ENCODE measurements around the gene CELF1. TPM values are rescaled to one million over a fixed set of nuclear protein-coding genes. Genes with fewer than 3 reads are reported as not detected.

Gene CELF1
- total RNA-seq, 1 donor from 2014 or later = 102 TPM

DNA sequence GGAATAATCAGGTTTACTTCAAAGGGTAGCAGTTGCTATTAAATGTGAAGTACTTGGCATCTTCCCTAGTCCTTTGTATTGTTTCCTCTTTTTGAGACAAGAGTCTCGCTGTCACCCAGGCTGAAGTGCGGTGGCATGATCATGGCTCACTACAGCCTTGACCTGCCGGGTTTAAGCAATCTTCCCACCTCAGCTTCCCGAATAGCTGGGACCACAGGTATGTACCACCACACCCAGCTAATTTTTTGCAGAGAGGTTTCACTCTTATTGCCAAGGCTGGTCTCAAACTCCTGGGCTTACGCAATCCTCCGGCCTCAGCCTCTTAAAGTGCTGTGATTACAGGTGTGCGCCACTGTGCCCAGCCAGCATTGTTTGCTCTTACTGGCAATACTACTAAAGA is 67.8 kb downstream of the CELF1 start:
- no peak for DNase-seq (ENCODE audit: low spot score)

DNA sequence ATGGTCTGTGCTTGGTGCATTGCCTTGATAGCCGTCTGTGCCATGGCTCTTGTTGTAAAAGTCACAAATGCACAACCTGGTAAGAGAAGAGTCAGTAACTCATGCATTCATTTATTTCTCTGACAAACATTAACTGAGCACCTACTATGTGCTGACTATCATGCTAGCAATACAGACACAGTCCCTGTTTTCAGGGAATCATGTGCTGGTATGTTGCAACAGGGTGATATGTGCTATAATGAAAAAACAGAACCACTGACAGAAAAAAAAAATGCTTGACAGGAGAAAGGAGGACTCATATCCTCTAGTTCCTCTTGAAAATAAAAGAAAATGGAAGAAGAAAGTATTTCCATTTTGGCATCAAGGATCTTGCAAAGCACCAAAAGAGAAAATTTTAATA is 69.5 kb downstream of the CELF1 start:
- DNase-seq (ENCODE audit: low spot score) = no peak

GRCh38 chr11:47480762-47481161 is 72.2 kb downstream of the CELF1 start:
- DNase-seq (ENCODE audit: low spot score) = no peak

GRCh38 chr11:47478651-47479329 is 74.1 kb downstream of the CELF1 start:
- no peak for DNase-seq (ENCODE audit: low spot score)

DNA sequence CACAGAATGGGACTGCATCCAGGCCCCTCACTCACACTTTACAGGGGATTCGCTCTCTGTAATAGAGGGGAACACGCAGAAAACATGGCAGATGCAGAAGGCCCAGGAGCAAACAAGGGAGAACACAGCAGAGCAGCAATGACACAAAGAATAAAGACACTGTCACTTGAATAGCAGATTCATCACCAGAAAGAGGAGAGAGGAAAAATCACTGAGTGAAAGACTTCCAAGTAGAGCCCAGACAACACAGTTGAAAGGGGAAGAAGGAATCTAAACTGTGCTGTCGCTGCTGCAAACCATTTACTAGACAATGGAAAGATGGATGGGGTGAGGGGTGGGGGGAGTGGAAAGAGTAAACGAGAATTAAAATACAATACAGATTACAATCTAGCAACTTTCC is 75.2 kb downstream of the CELF1 start:
- no peak for DNase-seq (ENCODE audit: low spot score)

GRCh38 chr11:47477323-47477722 is 75.6 kb downstream of the CELF1 start:
- DNase-seq (ENCODE audit: low spot score) = no peak

- DNase-seq (ENCODE audit: low spot score) = no peak
These were observed 82.3 kb downstream of the CELF1 start for GRCh38 chr11:47470671-47471070.

GRCh38 chr11:47469361-47470179 is 83.4 kb downstream of the CELF1 start:
- no peak for DNase-seq (ENCODE audit: low spot score)

DNA sequence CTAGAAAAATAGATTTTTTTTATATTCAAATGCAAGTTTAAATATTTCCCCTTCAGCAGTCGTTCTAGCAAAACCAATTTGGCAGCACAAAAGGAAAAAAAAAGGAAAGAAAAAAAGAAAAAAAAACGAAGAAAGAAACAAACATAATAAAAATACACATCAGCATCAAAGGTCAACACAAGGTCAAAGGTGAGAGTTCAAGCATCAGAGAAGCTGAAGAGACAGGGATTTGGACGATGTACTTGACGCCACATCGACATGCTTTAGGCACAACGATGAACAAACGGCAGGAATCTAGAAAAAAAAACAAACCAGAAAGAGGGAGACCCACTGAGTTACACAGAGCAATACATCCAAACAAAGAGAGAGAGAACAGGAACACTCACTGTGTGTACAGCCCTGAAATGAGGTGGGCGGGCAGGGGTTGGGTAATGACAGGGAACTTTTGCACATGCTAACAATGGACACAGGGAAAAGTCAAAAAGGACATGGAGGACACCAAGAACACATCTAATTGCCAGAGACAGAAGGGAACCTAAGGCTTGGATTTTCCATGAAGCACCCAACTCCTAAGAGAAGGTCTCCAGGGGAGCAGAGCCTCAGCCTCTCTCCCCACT is 84.2 kb downstream of the CELF1 start:
- DNase-seq (ENCODE audit: low spot score) = no peak

DNA sequence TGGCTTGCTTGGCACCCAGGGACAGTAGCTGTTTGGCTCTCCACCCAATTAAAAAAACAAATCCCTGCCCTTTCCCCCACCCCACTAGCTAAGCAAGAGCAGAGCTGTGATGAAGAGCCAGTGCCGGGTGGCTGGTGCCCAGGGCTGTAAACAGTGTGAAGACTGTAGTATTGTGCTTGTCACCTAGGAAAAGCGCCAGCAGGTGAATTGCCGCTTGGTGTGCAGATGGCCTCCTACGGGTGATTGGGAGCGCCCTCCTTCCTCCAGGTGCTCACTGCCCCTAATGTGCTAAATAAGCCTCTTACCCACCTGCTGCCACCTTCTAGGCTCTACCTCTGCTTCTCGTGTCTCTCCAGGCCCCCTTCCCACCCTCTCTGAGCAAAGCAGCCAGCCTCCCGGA is 85.6 kb downstream of the CELF1 start:
- DNase-seq (ENCODE audit: low spot score) = no peak

DNA sequence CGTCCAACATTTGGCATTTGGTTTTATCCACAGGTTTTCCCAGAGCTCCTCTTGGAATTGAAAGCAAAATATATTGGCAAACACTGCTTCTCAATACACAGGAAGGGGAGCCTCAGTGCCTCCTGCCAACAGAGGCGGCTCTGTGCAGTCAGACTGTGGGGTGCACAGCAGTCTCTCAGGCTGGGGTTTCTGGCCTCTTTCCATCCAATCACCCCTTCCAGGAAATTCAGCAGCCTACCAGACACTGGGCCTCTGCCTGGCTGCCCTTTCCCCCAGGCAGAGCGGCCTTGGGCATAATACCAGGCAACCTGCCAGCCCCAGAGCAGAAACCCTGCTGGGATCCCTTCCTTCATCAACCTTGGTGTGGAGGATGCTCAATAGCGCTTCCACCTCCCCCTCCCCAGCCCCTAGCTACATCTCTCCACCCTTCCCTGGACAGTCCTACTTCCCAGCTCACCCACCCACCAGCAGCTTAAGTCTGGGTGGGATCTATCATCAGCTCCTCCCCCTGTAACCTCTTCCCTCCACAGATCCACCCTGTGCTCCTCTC is 86.2 kb downstream of the CELF1 start:
- DNase-seq (ENCODE audit: low spot score) = peak; percentile 37

DNA sequence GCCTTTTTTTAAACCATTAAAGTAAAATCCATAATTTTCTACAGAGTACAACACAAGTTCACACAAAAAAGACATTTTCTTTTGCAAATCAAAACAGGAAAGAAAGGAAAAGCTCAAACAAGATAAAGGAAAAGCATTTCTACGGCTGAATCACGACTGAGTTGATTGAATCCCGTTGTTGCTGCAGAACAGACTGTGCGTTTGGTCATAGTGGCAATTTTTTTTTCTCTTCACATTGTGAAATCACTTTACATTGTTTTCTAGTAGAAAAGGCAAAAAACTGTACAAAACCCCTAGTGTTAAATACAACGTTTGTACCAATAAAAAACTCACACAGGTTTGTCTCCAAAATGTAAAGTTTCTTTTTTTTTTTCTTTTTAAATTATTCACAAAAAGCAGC is 86.7 kb downstream of the CELF1 start:
- no peak for DNase-seq (ENCODE audit: low spot score)

- no peak for DNase-seq (ENCODE audit: low spot score)
These were observed 88.4 kb downstream of the CELF1 start for GRCh38 chr11:47464483-47464882.

DNA sequence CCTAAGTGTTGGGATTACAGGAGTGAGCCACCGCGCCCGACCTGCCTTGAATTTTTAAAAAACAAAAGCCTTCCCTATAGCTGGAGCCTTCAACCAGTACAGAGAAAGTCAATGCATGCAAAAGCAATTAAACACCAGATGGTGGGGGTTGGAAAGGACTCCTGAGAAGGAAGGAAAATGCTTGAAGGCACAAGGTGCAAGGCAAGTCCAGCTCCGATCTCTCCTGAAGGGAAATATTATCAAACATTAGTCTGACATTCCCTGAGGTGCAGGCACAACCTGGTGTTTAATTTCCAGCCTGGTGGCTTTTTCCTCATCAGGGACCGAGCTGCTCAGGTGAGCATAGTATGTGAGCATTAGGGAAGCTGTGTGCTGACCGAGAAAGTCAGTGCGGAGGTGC is 91.1 kb downstream of the CELF1 start:
- DNase-seq (ENCODE audit: low spot score) = no peak

- no peak for DNase-seq (ENCODE audit: low spot score)
These were observed 92.2 kb downstream of the CELF1 start for GRCh38 chr11:47460571-47461235.

- DNase-seq (ENCODE audit: low spot score) = peak; percentile 83
These were observed 98.7 kb downstream of the CELF1 start for GRCh38 chr11:47454258-47454671.

DNA sequence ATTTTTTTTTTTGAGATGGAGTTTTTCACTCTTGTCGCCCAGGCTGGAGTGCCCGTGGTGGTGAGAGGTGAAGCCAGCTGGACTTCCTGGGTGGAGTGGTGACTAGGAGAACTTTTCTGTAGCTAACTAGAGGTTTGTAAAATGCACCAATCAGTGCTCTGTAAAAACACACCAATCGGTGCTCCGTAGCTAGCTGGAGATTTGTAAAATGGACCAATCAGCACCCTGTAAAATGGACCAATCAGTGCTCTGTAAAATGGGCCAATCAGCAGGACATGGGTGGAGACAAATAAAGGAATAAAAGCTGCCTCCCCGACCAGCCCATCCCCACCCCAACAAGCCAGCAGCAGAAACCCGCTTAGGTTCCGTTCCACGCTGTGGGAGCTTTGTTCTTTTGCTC is 99.6 kb downstream of the CELF1 start:
- DNase-seq (ENCODE audit: low spot score) = no peak

DNA sequence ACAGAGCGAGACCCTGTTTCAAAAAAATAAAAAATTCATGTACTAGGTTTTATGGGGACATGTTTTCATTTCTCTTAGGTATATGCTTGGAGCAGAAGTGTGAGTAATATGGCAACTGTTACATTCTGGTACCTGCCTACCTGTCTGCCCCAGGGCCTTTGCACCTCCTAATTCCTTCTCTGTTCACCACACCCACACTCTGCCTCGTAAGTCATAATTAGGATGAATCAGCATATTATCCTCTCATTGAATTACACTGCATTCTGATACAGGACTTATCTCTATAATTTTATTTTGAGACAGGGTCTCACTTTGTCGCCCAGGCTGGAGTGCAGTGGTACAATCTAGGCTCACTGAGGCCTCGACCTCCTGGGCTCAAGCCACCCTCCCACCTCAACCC is 100.9 kb downstream of the CELF1 start:
- no peak for DNase-seq (ENCODE audit: low spot score)

GRCh38 chr11:47451436-47451835 is 101.5 kb downstream of the CELF1 start:
- no peak for DNase-seq (ENCODE audit: low spot score)

DNA sequence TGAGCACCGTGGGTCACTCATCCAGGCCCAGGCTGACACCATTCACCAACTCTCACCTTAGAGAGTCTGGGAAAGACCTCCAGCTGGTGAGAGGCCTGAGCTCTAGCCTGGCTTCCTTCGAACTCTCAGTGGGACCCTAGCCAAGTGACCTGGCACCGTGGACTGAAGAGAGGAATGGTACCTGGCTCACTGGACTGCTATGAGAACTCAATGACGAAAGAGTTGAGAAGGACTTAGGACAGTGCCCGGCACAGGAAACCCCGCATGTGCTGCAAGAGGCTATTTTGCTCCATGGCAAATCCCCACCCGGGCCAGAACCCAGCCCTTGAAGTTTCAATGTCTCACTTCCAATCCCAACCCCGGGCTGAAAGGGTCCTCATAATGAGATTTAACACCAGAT is 103.4 kb downstream of the CELF1 start:
- no peak for DNase-seq (ENCODE audit: low spot score)

DNA sequence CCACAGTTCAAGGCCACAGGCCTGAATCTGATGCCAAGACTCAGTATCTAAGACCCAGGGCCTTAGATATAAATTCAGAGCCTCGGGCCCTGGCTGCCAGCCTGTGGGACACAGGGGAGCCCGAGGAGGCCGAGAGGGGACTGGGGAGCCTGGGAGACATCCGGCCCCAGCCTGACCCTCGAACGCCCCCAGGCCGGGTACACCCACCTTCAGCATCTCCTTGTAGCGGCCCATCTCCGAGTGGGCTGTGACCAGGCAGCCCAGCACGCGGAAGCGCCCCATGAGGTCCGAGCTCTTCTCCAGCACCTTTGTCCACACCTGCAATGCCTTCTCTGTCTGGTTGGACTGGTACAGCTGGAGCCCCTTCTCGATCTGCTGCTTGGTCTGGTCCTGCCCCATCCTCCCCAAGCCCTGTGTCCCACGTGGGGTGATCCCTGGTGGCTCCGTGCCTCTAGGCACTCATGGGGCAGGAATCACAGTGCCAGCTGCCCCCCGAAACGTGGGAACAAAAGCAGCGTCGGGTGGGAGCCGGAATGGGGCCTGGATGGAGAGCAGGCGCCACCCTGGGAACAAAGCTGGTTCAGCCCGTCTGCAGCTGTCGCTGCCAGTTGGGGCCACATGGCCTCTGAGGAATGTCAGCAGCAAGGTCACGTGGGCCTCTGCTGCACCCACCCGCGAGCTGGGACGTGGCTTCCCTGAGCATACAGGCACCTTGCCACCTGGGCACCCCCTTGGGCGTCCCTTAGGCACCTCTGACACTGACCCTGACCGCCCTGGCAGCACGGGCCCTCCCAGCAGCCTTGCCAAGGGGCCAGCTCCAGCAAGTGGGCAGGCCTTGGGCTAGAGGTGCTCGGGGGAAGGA is 104.1 kb downstream of the CELF1 start, which contains the start of gene RAPSN:
TSS of gene RAPSN (minus strand) at position 571 of the 862 bp plus-strand sequence. CDS start at position 399, 172 bp downstream.
- DNase-seq (ENCODE audit: low spot score) = no peak
